Ishikawa (cell line): ENCODE data around the gene ROPN1L.
A peak's percentile ranks its signal among the peaks of the same experiment; 100 is the strongest.

Source experiments
- CEBPB ChIP-seq: IDR thresholded peaks from 2 replicates; pipeline ENCODE4 v1.6.1; 2012
- CREB1 ChIP-seq: IDR thresholded peaks from 2 replicates; pipeline ENCODE4 v1.6.1; 2012; ENCODE audit warnings: low read depth
- EGR1 ChIP-seq: IDR thresholded peaks from 2 replicates; pipeline ENCODE4 v1.6.1; 2012
- EP300 ChIP-seq: IDR thresholded peaks from 2 replicates; pipeline ENCODE4 v1.6.1; 2012; ENCODE audit warnings: borderline replicate concordance
- FOXM1 ChIP-seq: IDR thresholded peaks from 2 replicates; pipeline ENCODE4 v1.6.1; 2012; ENCODE audit warnings: low read depth, borderline replicate concordance
- NFIC ChIP-seq: IDR thresholded peaks from 2 replicates; pipeline ENCODE4 v1.6.1; 2012
- RAD21 ChIP-seq: IDR thresholded peaks from 2 replicates; pipeline ENCODE4 v1.6.1; 2012; ENCODE audit warnings: low read depth
- TAF1 ChIP-seq: IDR thresholded peaks from 2 replicates; pipeline ENCODE4 v1.6.1; 2012; ENCODE audit warnings: low read depth, mild to moderate bottlenecking
- TCF12 ChIP-seq: IDR thresholded peaks from 2 replicates; pipeline ENCODE4 v1.6.1; 2012; ENCODE audit warnings: low read depth
- TEAD4 ChIP-seq: IDR thresholded peaks from 2 replicates; pipeline ENCODE4 v1.6.1; 2012
- USF1 ChIP-seq: IDR thresholded peaks from 2 replicates; pipeline ENCODE4 v1.6.1; 2012
- YY1 ChIP-seq: IDR thresholded peaks from 2 replicates; pipeline ENCODE4 v1.6.1; 2012; ENCODE audit warnings: low read depth
- ZBTB7A ChIP-seq: IDR thresholded peaks from 2 replicates; pipeline ENCODE4 v1.6.1; 2012; ENCODE audit warnings: low read depth
- TF ChIP-seq, protein P1 (sequence below): IDR thresholded peaks from 2 replicates; pipeline ENCODE4 v1.6.1; 2012
- TF ChIP-seq, protein P2 (sequence below): IDR thresholded peaks from 2 replicates; pipeline ENCODE4 v1.6.1; 2012; ENCODE audit warnings: low read depth, mild to moderate bottlenecking

The ROPN1L gene

GRCh38 chr5:10474521-10475075, 32.9 kb downstream of the ROPN1L start:
- peak; percentile 56; the same call in 1 of the 2 replicates for TF ChIP-seq NFIC
- TF ChIP-seq USF1, result peak; percentile 66
- TF ChIP-seq, protein P1, sequence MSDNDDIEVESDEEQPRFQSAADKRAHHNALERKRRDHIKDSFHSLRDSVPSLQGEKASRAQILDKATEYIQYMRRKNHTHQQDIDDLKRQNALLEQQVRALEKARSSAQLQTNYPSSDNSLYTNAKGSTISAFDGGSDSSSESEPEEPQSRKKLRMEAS, result peak; percentile 43; the same call in 1 of the 2 replicates
- TF ChIP-seq ZBTB7A, result no peak
- no peak for TF ChIP-seq FOXM1
- peak; percentile 79 for TF ChIP-seq TEAD4
- no peak for TF ChIP-seq CEBPB
- TF ChIP-seq YY1, result peak; percentile 74; the same call in 1 of the 2 replicates
- peak; percentile 53 for TF ChIP-seq TCF12
- TF ChIP-seq TAF1, result no peak
- TF ChIP-seq, protein P2, sequence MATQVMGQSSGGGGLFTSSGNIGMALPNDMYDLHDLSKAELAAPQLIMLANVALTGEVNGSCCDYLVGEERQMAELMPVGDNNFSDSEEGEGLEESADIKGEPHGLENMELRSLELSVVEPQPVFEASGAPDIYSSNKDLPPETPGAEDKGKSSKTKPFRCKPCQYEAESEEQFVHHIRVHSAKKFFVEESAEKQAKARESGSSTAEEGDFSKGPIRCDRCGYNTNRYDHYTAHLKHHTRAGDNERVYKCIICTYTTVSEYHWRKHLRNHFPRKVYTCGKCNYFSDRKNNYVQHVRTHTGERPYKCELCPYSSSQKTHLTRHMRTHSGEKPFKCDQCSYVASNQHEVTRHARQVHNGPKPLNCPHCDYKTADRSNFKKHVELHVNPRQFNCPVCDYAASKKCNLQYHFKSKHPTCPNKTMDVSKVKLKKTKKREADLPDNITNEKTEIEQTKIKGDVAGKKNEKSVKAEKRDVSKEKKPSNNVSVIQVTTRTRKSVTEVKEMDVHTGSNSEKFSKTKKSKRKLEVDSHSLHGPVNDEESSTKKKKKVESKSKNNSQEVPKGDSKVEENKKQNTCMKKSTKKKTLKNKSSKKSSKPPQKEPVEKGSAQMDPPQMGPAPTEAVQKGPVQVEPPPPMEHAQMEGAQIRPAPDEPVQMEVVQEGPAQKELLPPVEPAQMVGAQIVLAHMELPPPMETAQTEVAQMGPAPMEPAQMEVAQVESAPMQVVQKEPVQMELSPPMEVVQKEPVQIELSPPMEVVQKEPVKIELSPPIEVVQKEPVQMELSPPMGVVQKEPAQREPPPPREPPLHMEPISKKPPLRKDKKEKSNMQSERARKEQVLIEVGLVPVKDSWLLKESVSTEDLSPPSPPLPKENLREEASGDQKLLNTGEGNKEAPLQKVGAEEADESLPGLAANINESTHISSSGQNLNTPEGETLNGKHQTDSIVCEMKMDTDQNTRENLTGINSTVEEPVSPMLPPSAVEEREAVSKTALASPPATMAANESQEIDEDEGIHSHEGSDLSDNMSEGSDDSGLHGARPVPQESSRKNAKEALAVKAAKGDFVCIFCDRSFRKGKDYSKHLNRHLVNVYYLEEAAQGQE, result no peak
- no peak; the same call in 1 of the 2 replicates for TF ChIP-seq RAD21
- peak; percentile 61 for TF ChIP-seq EP300
- no peak for TF ChIP-seq CREB1
- TF ChIP-seq EGR1, result no peak

DNA sequence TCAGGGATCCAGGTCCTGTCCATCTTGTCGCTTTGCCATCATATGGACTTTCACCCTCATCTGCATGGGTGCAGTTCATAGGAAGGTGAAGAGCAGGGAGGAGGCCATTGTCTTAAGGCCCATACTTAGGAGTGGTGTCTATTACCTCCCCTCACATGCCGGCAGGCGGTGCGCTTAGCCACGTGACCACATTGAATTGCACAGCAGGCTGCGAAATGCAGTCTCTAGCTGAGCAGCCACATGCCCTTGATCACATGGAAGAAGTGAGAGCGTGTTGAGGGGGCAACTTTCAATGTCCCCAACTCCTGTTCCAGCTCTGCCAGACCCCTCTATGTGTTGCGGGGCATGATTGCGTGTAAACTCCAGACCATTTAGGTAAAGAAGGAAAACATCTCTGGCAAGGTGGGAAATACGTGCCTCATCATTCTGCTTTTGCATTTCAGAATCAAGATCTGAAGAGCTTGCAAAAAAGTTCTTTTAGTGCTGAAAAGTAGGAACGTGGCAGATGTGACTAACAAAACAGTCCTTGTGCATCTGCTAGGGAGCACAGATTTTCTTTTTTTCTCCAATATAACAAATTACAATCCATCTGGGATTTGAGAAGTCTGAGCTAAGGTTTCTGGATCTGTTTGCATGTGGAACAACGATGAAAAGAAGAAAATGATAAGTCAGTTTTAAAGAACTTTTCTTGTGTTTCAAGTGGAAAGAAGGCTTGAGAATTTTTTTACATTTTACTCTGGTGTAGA, 34.4 kb downstream of the ROPN1L start:
- no peak for TF ChIP-seq RAD21
- TF ChIP-seq, protein P1, result no peak

GRCh38 chr5:10476878-10477277, 35.2 kb downstream of the ROPN1L start:
- TF ChIP-seq ZBTB7A, result no peak
- no peak for TF ChIP-seq CEBPB
- no peak for TF ChIP-seq FOXM1
- TF ChIP-seq NFIC, result no peak
- TF ChIP-seq RAD21, result no peak
- TF ChIP-seq EP300, result no peak
- TF ChIP-seq, protein P1, result no peak
- no peak for TF ChIP-seq CREB1
- no peak for TF ChIP-seq TAF1
- no peak for TF ChIP-seq USF1
- no peak for TF ChIP-seq YY1
- TF ChIP-seq, protein P2, result no peak
- no peak for TF ChIP-seq TEAD4
- TF ChIP-seq EGR1, result no peak
- TF ChIP-seq TCF12, result no peak

DNA sequence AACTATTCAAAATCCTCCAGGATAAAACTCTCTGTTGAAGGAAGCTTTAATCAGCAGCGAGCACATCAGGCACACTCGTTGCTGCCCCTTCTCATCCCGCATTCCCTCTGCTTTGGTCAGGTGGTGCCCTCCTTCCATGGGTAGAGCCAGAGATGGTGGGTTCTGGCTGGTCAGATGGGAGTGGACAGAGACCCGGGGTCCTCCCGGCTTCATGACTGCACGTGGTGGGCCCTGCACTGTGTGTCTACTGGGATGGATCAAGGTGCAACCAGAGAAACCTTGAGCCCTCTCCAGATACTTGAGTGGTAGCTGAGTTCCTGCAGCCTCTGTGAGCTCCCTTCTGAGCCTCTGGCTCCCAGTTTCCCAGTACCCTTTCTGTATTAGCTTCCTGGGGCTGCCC, 36.3 kb downstream of the ROPN1L start:
- TF ChIP-seq YY1 (no peak), NFIC (no peak), RAD21 (no peak), EGR1 (no peak), USF1 (no peak)
- TF ChIP-seq, protein P2, result no peak
